Activated T-helper 17 cell treated with anti-CD3 and anti-CD28 coated beads, Interleukin-2, amount 50 U/mL, for 72 hours (primary cell): ENCODE results near the gene WNT7B. TPM values are rescaled to one million over a fixed set of nuclear protein-coding genes. Genes with fewer than 3 reads are reported as not detected.

Experiments used
- ATAC-seq: fragments of 150-1000 bp; cut with Tn5 transposase; replicated peaks from 2 replicates; pipeline ENCODE4 v1.10.0; 2021; ENCODE audit warnings: mild to moderate bottlenecking, moderate library complexity
- H3K27ac Mint-ChIP-seq: one replicate; pipeline ENCODE4 v1.8.0; 2022; ENCODE audit warnings: mixed read lengths
- H3K27me3 Mint-ChIP-seq: one replicate; pipeline ENCODE4 v1.8.0; 2022; ENCODE audit warnings: mixed read lengths
- H3K36me3 Mint-ChIP-seq: one replicate; pipeline ENCODE4 v1.8.0; 2022; ENCODE audit warnings: low read depth, mild to moderate bottlenecking, mixed read lengths
- H3K4me1 Mint-ChIP-seq: one replicate; pipeline ENCODE4 v1.8.0; 2022; ENCODE audit warnings: mixed read lengths
- H3K4me3 Mint-ChIP-seq: one replicate; pipeline ENCODE4 v1.8.0; 2022; ENCODE audit warnings: mild to moderate bottlenecking, mixed read lengths
- H3K9me3 Mint-ChIP-seq: one replicate; pipeline ENCODE4 v1.8.0; 2022; ENCODE audit warnings: mixed read lengths
- total RNA-seq, 2 donors: library from RNA; stranded (reverse); gene quantifications; one replicate each; pipeline ENCODE4 v1.2.3, GENCODE V29; 2022

The WNT7B gene
- total RNA-seq, 2 donors from 2014 or later: not detected

GRCh38 chr22:45929649-45930048 lies 47.3 kb downstream of the WNT7B start:
- Mint-ChIP-seq H3K27me3 (peaks cover 25% of the 10 kb centered on the region), H3K4me3 (no peak overlapping the region), H3K9me3 (no peaks in the 10 kb centered on the region), H3K27ac (no peak overlapping the region), H3K36me3 (no peaks in the 10 kb centered on the region), H3K4me1 (no peaks in the 10 kb centered on the region)
- no peak for ATAC-seq

DNA sequence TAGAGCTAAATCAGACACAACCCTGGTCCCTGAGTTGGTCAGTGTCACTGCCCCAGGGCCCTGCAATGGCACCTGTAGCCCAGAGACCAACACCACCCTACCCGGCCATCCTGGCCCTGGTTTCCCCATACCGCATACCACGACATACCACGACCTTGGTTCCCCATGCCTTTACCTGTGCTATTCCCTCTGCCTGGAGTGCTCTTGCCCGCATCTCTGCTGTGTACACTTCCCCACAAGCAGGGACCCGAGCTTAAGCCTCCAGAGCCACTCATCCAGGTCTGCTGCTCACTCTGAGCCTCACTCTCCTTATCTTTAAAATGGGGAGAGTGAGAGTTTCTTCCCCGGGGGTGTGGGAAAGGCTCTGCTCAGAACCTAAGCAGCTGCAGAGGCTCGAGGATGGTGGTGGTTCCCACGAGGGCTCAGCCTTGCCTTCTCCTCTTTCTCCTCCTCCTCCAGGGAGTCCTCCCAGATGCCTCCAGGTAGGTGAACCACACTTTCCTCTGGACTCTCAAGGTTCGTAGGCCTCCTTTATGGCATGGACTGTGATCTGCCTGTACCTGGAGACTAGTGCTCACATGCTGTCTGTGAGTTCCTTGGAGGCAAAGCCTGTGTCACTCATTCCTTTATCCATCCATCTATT lies 48.1 kb downstream of the WNT7B start:
- Mint-ChIP-seq H3K36me3 (no peaks in the 10 kb centered on the region), H3K9me3 (no peaks in the 10 kb centered on the region), H3K27me3 (peaks cover 23% of the 10 kb centered on the region), H3K27ac (no peak overlapping the region), H3K4me3 (no peak overlapping the region), H3K4me1 (no peaks in the 10 kb centered on the region)
- no peak for ATAC-seq

GRCh38 chr22:45927059-45927458 lies 49.9 kb downstream of the WNT7B start:
- H3K4me1 Mint-ChIP-seq: no peaks in the 10 kb centered on the region
- no peak overlapping the region for H3K4me3 Mint-ChIP-seq
- no peaks in the 10 kb centered on the region for H3K36me3 Mint-ChIP-seq
- no peaks in the 10 kb centered on the region for H3K9me3 Mint-ChIP-seq
- H3K27me3 Mint-ChIP-seq: peaks cover 10% of the 10 kb centered on the region
- ATAC-seq: no peak
- H3K27ac Mint-ChIP-seq: no peak overlapping the region

- no peak for ATAC-seq
- Mint-ChIP-seq H3K27me3 (peaks cover 5% of the 10 kb centered on the region), H3K27ac (no peak overlapping the region), H3K36me3 (no peaks in the 10 kb centered on the region), H3K9me3 (no peaks in the 10 kb centered on the region), H3K4me3 (no peak overlapping the region), H3K4me1 (no peaks in the 10 kb centered on the region)
These were observed 50.5 kb downstream of the WNT7B start for GRCh38 chr22:45926433-45926832.

GRCh38 chr22:45925811-45926351 lies 51.1 kb downstream of the WNT7B start:
- no peaks in the 10 kb centered on the region for H3K9me3 Mint-ChIP-seq
- no peak overlapping the region for H3K4me3 Mint-ChIP-seq
- peaks cover 5% of the 10 kb centered on the region for H3K27me3 Mint-ChIP-seq
- H3K27ac Mint-ChIP-seq: no peak overlapping the region
- no peak for ATAC-seq
- H3K4me1 Mint-ChIP-seq: no peaks in the 10 kb centered on the region
- no peaks in the 10 kb centered on the region for H3K36me3 Mint-ChIP-seq

- Mint-ChIP-seq H3K27me3 (no peaks in the 10 kb centered on the region), H3K36me3 (no peaks in the 10 kb centered on the region), H3K4me1 (no peaks in the 10 kb centered on the region)
These were observed 53.1 kb downstream of the WNT7B start for GRCh38 chr22:45923835-45924234.

DNA sequence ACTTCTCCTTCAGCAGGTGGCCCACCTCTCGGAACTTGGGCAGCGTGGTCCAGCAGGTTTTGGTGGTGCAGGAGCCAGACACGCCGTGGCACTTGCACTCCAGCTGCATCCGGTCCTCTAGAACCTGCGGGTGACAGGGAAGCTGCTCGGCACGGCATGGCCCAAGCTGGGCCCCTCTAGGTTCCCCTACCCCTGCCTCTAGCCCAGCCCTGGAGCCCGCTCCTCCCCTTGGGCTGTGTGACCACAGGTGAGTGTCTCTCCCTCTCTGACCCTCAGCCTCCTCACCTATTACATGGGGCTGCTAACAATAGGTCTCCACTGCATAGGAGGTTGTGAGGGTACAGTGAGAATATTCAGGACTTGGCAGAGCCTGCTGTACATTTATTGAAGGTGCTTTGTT lies 53.8 kb downstream of the WNT7B start:
- H3K9me3 Mint-ChIP-seq: no peaks in the 10 kb centered on the region
- ATAC-seq: no peak
- H3K27ac Mint-ChIP-seq: no peak overlapping the region
- no peaks in the 10 kb centered on the region for H3K27me3 Mint-ChIP-seq
- no peaks in the 10 kb centered on the region for H3K36me3 Mint-ChIP-seq
- H3K4me3 Mint-ChIP-seq: no peak overlapping the region
- no peaks in the 10 kb centered on the region for H3K4me1 Mint-ChIP-seq

More at GRCh38 chr22:45923835-45924234, 53.1 kb downstream of the WNT7B start:
- no peaks in the 10 kb centered on the region for H3K9me3 Mint-ChIP-seq
- no peak overlapping the region for H3K27ac Mint-ChIP-seq
- H3K4me3 Mint-ChIP-seq: no peak overlapping the region
- no peak for ATAC-seq

GRCh38 chr22:45922661-45923060 lies 54.3 kb downstream of the WNT7B start:
- H3K36me3 Mint-ChIP-seq: no peaks in the 10 kb centered on the region
- H3K27me3 Mint-ChIP-seq: peaks cover 2% of the 10 kb centered on the region
- H3K27ac Mint-ChIP-seq: no peak overlapping the region
- no peak for ATAC-seq
- H3K4me3 Mint-ChIP-seq: no peak overlapping the region
- H3K4me1 Mint-ChIP-seq: no peaks in the 10 kb centered on the region
- H3K9me3 Mint-ChIP-seq: no peaks in the 10 kb centered on the region

GRCh38 chr22:45922256-45922655 lies 54.7 kb downstream of the WNT7B start:
- Mint-ChIP-seq H3K9me3 (no peaks in the 10 kb centered on the region), H3K27me3 (peaks cover 6% of the 10 kb centered on the region), H3K27ac (no peak overlapping the region), H3K4me3 (no peak overlapping the region), H3K36me3 (no peaks in the 10 kb centered on the region), H3K4me1 (no peaks in the 10 kb centered on the region)
- no peak for ATAC-seq

GRCh38 chr22:45919504-45920286 lies 57.3 kb downstream of the WNT7B start:
- H3K4me3 Mint-ChIP-seq: no peak overlapping the region
- H3K4me1 Mint-ChIP-seq: no peaks in the 10 kb centered on the region
- H3K9me3 Mint-ChIP-seq: no peaks in the 10 kb centered on the region
- no peak overlapping the region for H3K27ac Mint-ChIP-seq
- H3K27me3 Mint-ChIP-seq: peaks cover 6% of the 10 kb centered on the region
- ATAC-seq: no peak
- no peaks in the 10 kb centered on the region for H3K36me3 Mint-ChIP-seq

GRCh38 chr22:45918459-45919370 lies 58.2 kb downstream of the WNT7B start:
- no peaks in the 10 kb centered on the region for H3K36me3 Mint-ChIP-seq
- no peak for ATAC-seq
- no peaks in the 10 kb centered on the region for H3K4me1 Mint-ChIP-seq
- no peak overlapping the region for H3K4me3 Mint-ChIP-seq
- peaks cover 5% of the 10 kb centered on the region for H3K9me3 Mint-ChIP-seq
- peaks cover 10% of the 10 kb centered on the region for H3K27me3 Mint-ChIP-seq
- H3K27ac Mint-ChIP-seq: no peak overlapping the region

- Mint-ChIP-seq H3K4me3 (no peak overlapping the region), H3K9me3 (peaks cover 5% of the 10 kb centered on the region)
These were observed 59.1 kb downstream of the WNT7B start for GRCh38 chr22:45917700-45918458.

GRCh38 chr22:45917146-45917545 lies 59.8 kb downstream of the WNT7B start:
- Mint-ChIP-seq H3K27me3 (peaks cover 12% of the 10 kb centered on the region), H3K9me3 (peaks cover 5% of the 10 kb centered on the region), H3K36me3 (no peaks in the 10 kb centered on the region), H3K27ac (no peak overlapping the region), H3K4me3 (no peak overlapping the region), H3K4me1 (no peaks in the 10 kb centered on the region)
- no peak for ATAC-seq

More at GRCh38 chr22:45917700-45918458, 59.1 kb downstream of the WNT7B start:
- Mint-ChIP-seq H3K36me3 (no peaks in the 10 kb centered on the region), H3K4me1 (no peaks in the 10 kb centered on the region), H3K27me3 (peaks cover 12% of the 10 kb centered on the region), H3K27ac (no peak overlapping the region)
- ATAC-seq: no peak

DNA sequence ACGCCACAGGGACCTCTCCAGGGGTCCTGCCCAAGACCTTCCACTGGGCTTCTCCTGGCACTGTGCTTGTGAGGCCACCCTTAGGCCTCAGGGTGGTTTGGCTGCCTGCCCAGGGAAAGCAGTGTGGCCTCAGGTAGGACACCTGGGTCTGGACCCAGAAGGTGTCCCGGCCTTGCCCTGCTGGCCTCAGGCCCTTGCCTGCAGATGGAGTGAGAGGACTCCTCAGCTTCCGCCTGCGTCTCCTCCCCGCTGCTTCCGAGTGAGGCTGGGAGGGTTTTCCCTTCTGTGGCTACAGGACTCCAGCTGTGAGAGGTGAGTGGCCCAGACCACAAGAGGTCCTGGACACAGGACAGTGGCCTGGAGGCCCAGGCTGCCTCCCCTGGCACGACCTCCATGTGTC lies 60.4 kb downstream of the WNT7B start:
- H3K27ac Mint-ChIP-seq: no peak overlapping the region
- peaks cover 5% of the 10 kb centered on the region for H3K9me3 Mint-ChIP-seq
- no peak for ATAC-seq
- peaks cover 12% of the 10 kb centered on the region for H3K27me3 Mint-ChIP-seq
- no peaks in the 10 kb centered on the region for H3K4me1 Mint-ChIP-seq
- H3K4me3 Mint-ChIP-seq: no peak overlapping the region
- H3K36me3 Mint-ChIP-seq: no peaks in the 10 kb centered on the region
